Cardiac muscle cell (in vitro differentiated cells and primary cell): Measurements from ENCODE around the gene C3orf20. TPM values are rescaled to one million over a fixed set of nuclear protein-coding genes. Genes with fewer than 3 reads are reported as not detected.
A peak's percentile ranks its signal among the peaks of the same experiment; 100 is the strongest.

Source experiments
- DNase-seq, 2 donors: peaks; one replicate each; pipeline versions ENCODE4 v3.0.0 to v3.0.0-alpha.2; 2010 to 2017; ENCODE audit warnings: low read depth in 1 of 2, low spot score in 1 of 2
- H3K27ac ChIP-seq: fragments of 200-600 bp; sonication (generic); 2 replicates; pipeline ENCODE4 v1.5.1; 2016
- H3K27me3 ChIP-seq: fragments of 200-600 bp; sonication (generic); 2 replicates; pipeline ENCODE4 v1.6.0; 2016; ENCODE audit warnings: control low read depth
- H3K36me3 ChIP-seq: fragments of 200-600 bp; sonication (generic); 2 replicates; pipeline ENCODE4 v1.5.1; 2016; ENCODE audit warnings: control low read depth
- H3K4me1 ChIP-seq: fragments of 200-600 bp; sonication (generic); 2 replicates; pipeline ENCODE4 v1.8.1; 2017; ENCODE audit warnings: low read depth, mild to moderate bottlenecking, mixed run types
- H3K4me3 ChIP-seq: fragments of 200-600 bp; sonication (generic); 2 replicates; pipeline ENCODE4 v1.5.1; 2016; ENCODE audit warnings: mild to moderate bottlenecking
- H3K9me3 ChIP-seq: fragments of 200-600 bp; sonication (generic); 2 replicates; pipeline ENCODE4 v1.5.1; 2017; ENCODE audit warnings: low read depth, mild to moderate bottlenecking, control low read depth
- CTCF ChIP-seq: IDR thresholded peaks from 2 replicates; pipeline ENCODE4 v1.5.1; 2012; ENCODE audit warnings: low read depth, mild to moderate bottlenecking, low read length
- polyA plus RNA-seq: library from polyadenylated mRNA; unstranded; fragments of >200 nt; fragmentation: Nextera tagmentation; extraction: Ambion mirVana; gene quantifications from 2 replicates; pipeline ENCODE4 v1.2.1, GENCODE V29; 2016
- total RNA-seq: library from RNA; depleted of rRNA; stranded (reverse); fragments of >200 nt; gene quantifications from 2 replicates; pipeline ENCODE4 v1.2.3, GENCODE V29; 2016

C3orf20 gene
- total and polyA plus RNA-seq, 2 experiments from 2014 or later = 0.21 TPM; not detected in 1

GRCh38 chr3:14762701-14763100 is 87.8 kb downstream of the C3orf20 start:
- no peaks in the 10 kb centered on the region for H3K27me3 ChIP-seq
- no peaks in the 10 kb centered on the region for H3K9me3 ChIP-seq
- no peak overlapping the region for H3K27ac ChIP-seq
- DNase-seq = no peak
- H3K4me3 ChIP-seq = no peak overlapping the region
- H3K4me1 ChIP-seq = no peaks in the 10 kb centered on the region
- TF ChIP-seq CTCF = no peak
- H3K36me3 ChIP-seq = no peaks in the 10 kb centered on the region

GRCh38 chr3:14764331-14765059 is 89.6 kb downstream of the C3orf20 start:
- TF ChIP-seq CTCF = no peak
- peak in 1 of 2 donors; percentile 10 for DNase-seq
- no peaks in the 10 kb centered on the region for H3K36me3 ChIP-seq

GRCh38 chr3:14765060-14765400 is 90.1 kb downstream of the C3orf20 start:
- Histone ChIP-seq H3K4me3 (no peak overlapping the region), H3K36me3 (no peaks in the 10 kb centered on the region), H3K4me1 (no peaks in the 10 kb centered on the region), H3K27ac (no peak overlapping the region), H3K27me3 (no peaks in the 10 kb centered on the region), H3K9me3 (no peaks in the 10 kb centered on the region)
- no peak for TF ChIP-seq CTCF
- DNase-seq = no peak

More at GRCh38 chr3:14764331-14765059, 89.6 kb downstream of the C3orf20 start:
- Histone ChIP-seq H3K4me3 (no peak overlapping the region), H3K27ac (no peak overlapping the region), H3K4me1 (no peaks in the 10 kb centered on the region), H3K9me3 (no peaks in the 10 kb centered on the region), H3K27me3 (no peaks in the 10 kb centered on the region)

- Histone ChIP-seq H3K4me3 (no peak overlapping the region), H3K36me3 (no peaks in the 10 kb centered on the region), H3K27ac (no peak overlapping the region), H3K27me3 (no peaks in the 10 kb centered on the region), H3K4me1 (no peaks in the 10 kb centered on the region), H3K9me3 (no peaks in the 10 kb centered on the region)
- DNase-seq = no peak
- TF ChIP-seq CTCF = no peak
Measured at GRCh38 chr3:14765576-14766427, 90.9 kb downstream of the C3orf20 start.

GRCh38 chr3:14766428-14767244 is 91.7 kb downstream of the C3orf20 start:
- H3K4me3 ChIP-seq = no peak overlapping the region
- no peaks in the 10 kb centered on the region for H3K9me3 ChIP-seq
- H3K27me3 ChIP-seq = no peaks in the 10 kb centered on the region
- TF ChIP-seq CTCF = no peak
- H3K4me1 ChIP-seq = no peaks in the 10 kb centered on the region
- no peak overlapping the region for H3K27ac ChIP-seq
- H3K36me3 ChIP-seq = no peaks in the 10 kb centered on the region
- no peak for DNase-seq
